GM21825 (cell line): ENCODE data around the gene BLOC1S3.

Experiments used
- ATAC-seq: cut with Tn5 transposase; IDR thresholded peaks from one replicate; pipeline ENCODE4 v1.9.1; 2021; ENCODE audit warnings: mild to moderate bottlenecking, moderate library complexity; ENCODE audit not compliant: unreplicated experiment

BLOC1S3 gene

DNA sequence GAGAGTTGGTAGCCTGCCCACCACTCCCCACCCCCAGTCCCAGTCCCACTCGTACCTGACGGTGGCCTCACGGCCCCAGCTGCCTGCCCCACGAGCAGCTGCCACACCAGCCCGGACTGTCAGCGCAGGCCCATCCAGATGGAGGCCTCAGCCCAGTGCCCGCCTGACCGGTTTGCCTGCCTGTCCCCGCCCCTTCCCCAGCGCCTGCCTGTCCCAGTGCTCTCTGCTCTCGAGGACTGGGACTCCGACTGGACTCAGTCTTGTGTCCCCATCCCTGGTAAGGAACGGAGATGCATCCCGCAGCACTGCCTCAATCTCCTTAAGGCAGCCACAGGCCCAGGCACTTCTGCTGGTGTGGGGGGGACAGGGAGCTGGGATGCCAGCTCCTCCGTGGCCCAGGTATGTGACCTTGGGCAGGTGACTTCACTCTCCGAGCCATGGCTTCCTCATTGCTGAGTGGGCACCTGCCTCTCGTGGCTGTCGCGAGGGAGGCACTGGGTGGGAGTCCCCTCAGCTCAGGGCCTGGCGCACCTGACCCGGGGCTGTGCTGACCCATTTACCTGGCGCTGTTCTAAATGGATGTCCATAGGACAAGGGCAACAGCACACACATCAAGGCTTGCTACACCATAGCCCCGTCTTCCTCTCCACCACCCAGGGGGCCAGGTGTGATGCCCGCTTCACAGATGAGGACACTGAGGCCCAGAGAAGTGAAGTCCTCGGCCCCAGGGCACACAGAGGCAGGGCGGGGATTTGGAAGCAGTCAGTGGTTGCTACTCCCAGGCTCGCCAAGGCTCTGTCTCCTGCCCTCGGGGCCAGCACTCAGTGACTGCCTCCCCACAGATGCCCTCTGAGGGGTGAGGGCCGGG is 17.5 kb upstream of the BLOC1S3 start, which contains the start of gene NKPD1:
Gene NKPD1, minus strand, starts transcription at position 113 of the 868 bp plus-strand sequence. CDS start 832 bp downstream, outside the sequence.
- ATAC-seq, result no peak

GRCh38 chr19:45161738-45162607 is 16.6 kb upstream of the BLOC1S3 start:
- ATAC-seq, result no peak

DNA sequence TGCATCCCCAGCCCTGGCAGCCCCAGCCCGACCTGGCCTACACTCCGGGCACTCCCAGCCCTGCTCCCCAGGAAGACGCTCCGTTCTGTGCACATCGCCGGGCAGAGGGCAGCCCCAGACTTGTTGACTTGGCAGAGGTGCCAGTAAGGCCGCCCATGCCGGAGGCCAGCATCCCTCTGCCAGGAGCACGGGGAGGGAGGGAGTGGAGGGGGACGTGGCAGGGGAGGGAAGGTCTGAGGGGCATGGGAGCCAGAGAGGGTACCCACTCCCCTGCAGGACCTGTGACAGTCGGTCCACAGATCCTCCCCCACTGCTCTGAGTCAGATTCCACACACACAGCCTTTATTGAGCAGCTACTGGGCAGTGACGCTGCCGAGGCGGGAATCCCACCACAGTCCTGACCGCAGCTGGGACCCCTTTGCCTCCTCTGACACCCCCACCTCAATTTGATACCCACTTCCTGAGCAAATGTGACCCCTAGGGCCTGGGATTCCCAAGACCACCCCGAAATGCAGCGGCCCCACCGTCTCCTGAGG is 15.9 kb upstream of the BLOC1S3 start:
- ATAC-seq, result no peak

GRCh38 chr19:45163156-45163555 is 15.4 kb upstream of the BLOC1S3 start:
- no peak for ATAC-seq

- ATAC-seq, result no peak
Observed at GRCh38 chr19:45163751-45164460, 14.7 kb upstream of the BLOC1S3 start.

DNA sequence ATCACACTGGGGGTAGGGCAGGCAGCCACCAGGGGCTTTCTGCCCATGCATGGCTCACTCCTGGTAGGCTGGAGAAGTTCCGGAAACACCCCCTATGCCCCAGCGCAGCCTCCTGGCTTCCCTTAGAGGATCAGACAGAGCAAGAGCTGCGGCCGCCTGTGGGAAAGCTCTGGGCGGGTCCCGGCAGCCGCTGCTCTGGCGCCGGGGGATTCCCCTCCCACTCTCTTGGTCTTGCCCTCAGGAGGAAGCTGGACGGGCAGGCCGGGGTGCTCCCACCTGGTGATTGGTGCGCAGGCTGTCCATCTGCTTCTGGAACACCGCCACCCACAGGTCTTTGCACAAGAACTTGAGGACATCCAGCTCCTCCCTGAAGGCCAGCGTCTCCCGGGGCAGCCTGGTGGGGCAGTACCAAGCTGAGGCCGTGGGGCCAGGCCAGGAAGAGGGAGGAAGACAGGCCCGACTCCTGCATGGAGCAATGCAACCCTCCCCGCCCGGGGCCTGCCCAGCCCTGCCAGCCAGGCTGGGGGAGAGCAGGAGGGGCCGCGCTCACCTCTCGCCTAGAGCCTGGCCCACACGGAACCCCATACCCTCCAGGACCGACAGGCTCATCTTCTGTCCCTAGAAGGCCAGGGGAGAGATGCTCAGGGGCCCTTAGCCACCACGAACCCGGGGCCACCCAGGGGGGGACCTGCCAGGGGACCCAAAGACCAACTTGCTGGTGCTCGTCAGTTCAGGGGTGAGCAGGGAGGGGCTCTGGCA is 13.8 kb upstream of the BLOC1S3 start:
- peak; percentile 69 for ATAC-seq

DNA sequence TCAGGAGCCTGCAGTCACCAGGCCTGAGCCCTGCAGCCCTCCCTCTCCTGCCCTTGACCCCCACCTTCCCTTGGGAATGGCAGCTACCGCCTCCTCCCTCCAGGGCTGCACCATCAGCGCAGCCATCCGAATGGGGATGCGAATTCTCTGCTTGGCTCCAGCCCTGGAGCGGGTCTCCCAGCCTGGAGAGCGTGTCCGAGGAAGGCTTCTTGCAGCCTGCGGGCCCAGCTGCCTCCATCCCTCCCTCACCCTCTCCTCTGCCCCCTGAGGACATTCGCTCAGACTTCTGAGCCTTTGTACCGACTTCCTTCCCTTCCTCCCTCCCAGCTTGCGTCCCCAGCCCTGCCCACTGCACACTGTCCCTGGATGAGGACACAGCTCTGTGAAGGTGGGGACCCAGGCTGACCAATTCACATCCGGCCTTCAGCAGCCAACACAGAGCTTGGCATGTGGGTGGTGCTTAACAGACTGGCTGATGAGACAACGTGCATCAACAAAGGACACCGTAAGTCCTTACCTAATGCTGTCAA is 11.8 kb upstream of the BLOC1S3 start:
- ATAC-seq, result no peak

DNA sequence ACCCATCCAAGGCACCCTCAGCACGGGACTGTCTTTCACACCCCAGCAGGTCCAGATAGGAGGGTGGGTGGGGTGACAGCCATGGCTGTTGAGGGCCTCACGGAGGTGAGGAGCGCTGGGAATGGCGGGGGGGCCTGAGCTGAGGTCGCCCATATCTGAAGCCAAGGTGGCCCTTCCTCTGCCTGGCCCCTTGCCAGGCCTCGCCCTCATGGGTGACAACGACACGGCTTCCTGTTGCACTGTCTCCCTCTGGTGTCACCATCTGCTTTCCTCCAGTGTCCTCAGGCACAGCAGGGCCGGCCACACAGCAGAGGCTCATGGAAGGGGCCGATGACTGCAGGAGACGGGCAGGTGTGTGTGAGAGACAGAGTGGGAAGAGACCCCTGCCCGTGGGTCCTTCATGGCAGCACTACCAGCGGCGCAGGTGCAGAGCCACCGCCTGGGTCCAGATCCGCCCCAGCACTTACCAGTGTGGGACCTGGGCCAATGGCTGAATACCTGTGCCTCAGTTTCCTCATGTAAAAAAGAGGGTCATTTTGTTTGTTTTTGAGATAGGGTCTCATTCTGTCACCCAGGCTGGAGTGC is 9.7 kb upstream of the BLOC1S3 start:
- ATAC-seq, result no peak

- ATAC-seq, result no peak
Observed at GRCh38 chr19:45169602-45170001, 9.0 kb upstream of the BLOC1S3 start.

- ATAC-seq, result no peak
Observed at GRCh38 chr19:45170146-45171106, 8.2 kb upstream of the BLOC1S3 start.

DNA sequence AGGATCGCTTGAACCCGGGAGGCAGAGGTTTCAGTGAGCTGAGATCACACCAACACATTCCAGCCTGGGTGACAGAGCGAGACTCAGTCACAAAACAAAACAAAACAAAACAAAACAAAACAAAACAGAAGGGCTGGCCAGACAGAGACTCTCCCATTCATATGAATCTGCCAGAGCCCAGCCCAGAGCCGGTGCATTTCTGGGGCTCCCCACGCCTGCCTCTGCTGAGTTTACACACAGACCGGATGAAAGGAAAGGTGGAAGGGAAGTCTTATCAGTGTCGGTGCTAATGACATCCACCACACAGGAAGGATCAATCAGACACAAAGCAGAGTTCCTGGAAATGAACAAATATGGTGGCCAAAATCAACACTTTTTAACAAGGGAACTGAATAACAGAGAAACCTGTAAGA is 7.4 kb upstream of the BLOC1S3 start:
- no peak for ATAC-seq

- no peak for ATAC-seq
Observed at GRCh38 chr19:45172173-45172572, 6.4 kb upstream of the BLOC1S3 start.

DNA sequence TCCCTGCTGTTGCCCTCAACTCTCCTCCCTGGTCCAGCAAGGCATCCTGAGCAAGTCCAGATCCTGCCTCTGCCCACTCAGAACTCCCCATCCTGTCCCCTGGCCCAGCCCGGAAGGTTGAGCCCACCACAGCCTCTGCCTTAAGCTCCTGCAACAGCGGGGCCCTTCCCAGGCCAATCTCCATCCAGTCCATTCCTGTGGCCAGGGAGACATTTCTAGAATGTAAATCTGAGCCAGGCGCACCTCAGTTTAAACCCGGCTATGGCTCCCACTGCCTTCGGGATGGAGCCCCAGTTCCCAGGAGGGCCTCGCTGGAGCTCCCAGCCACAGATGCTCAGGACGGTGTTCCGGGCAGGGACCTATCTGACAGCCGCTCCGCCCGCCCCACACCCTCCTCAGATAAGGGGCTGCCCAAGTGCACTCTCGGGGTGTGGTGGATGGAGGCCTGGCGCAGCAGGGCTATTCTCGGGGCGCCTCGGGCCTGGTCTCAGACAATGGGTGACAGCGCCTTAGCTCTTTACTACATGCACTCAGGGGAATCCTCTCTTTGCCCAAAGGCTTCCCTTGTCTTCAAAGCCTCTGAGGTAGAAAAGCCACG is 5.9 kb upstream of the BLOC1S3 start:
- no peak for ATAC-seq

GRCh38 chr19:45173816-45174215 is 4.8 kb upstream of the BLOC1S3 start:
- ATAC-seq, result no peak

- no peak for ATAC-seq
Observed at GRCh38 chr19:45175515-45176345, 2.9 kb upstream of the BLOC1S3 start.

DNA sequence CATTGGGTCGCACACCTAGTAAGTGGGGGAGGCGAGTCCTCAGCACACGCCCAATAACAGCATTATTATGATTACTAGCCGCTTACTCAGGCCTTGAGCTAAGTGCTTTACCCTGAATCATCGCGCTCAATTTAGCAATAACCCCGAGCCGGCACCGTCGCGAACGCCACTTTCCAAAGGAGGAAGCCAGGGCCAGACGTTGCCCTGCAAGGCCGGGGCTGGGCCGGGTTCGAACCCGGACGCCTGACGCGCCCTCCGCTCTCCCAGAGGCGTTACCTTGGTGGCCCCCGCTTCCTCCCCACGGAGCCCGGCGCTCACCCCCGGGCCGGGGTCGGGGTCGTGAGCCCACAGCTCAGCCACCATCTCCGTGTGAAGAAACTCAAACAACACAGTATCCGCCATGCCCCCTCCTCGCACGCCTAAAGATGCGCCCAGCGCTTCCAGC is 745 bp upstream of the BLOC1S3 start, which contains the start of gene TRAPPC6A:
Gene TRAPPC6A, minus strand, starts transcription at position 421 of the 445 bp plus-strand sequence. Its CDS starts 19 bp downstream, at position 402.
- ATAC-seq, result no peak
